ENCODE results near the gene RAE1.

GRCh38 chr20:57404006-57404405 is 53.0 kb downstream of the RAE1 start:
- TF ChIP-seq CTCF (IDR thresholded peaks at IDR 0.05 in 2 of 3, conservative IDR thresholded peaks at IDR 0.05 in 1 of 3; ENCODE audit: borderline replicate concordance in 1 of 3, insufficient read depth in 1 of 3, low read depth in 2 of 3, low read length in 2 of 3) (no peak), REST (IDR thresholded peaks at IDR 0.05; ENCODE audit: low read depth) (no peak), POLR2A (IDR thresholded peaks at IDR 0.05; ENCODE audit: borderline replicate concordance, extremely low read depth, insufficient read depth, insufficient read length) (no peak), POLR2AphosphoS5 (IDR thresholded peaks at IDR 0.05; ENCODE audit: low read depth, low read length) (no peak)

All from HCT116 (cell line).